ENCODE measurements around the gene PIEZO2.

PIEZO2 gene

DNA sequence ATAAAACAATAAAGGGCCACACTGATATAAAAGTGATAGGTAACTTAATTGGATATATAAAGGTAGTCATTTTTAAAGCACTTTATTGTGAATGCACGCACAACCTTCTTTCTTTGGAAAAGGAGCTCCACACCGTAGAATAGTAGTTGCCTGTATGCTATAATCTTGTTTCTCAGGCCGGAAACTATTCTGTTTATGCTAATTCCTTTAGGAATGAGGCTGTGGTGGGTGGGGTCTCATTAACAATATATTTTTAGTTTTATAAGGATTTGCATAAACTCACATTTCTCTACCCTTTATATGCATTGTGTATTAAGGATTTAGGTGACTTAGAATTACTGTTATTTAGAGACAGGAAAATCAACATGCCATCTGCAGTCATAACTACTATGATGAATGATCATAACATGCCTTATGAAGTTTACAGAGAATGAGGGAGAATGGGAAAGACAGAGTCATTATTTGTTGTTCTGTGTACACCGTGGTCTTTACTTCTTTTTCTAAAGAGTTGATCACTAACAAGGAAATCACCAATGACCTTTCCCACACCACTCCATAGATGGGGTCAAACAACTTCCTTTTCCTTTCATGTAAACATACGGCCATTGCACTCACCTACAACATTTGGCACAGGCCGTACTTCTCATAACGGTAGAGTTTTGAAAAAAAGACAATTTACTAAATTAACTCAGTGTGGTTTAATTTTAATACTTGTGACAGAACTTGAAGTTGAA, 84.5 kb downstream of the PIEZO2 start:
- DNase-seq (ENCODE audit: low spot score): no peak
- H3K27ac ChIP-seq: no peak overlapping the region
- POLR2A ChIA-PET (ENCODE audit: low non-redundant PET): no interaction called here
- CTCF ChIA-PET: no interaction called here
- no peak for TF ChIP-seq CTCF (conservative IDR thresholded peaks at IDR 0.05; ENCODE audit: low read depth)

- no peak for TF ChIP-seq CTCF (conservative IDR thresholded peaks at IDR 0.05; ENCODE audit: low read depth)
- no peak overlapping the region for H3K27ac ChIP-seq
- DNase-seq (ENCODE audit: low spot score): no peak
- POLR2A ChIA-PET (ENCODE audit: low non-redundant PET): no interaction called here
- CTCF ChIA-PET: interaction anchor here (0.6 kb wide), 1 partner anchor 14 kb away, joined by 4 read pairs; no protein-coding TSS in a partner anchor
Measured at GRCh38 chr18:11064106-11064505, 85.3 kb downstream of the PIEZO2 start.

DNA sequence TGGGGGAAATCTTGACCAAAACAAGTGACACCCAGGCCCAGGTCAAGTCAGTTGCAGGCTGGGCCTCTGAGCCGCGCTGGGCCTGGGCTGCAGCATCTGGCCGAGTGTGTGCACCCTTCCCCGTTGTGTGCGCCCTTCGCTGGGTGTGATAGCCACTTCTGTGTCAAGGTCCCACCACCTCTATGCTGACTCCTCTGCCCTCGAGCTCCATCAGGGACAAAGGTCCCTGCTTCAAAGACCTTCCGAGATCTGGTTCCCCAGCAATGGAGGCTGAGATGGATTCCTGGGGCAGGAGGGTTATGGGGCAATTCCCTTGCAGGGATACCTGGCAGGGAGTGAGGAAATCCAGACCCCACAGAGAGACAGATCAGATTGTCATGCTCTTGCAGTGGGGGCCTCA, 93.6 kb downstream of the PIEZO2 start:
- POLR2A ChIA-PET (ENCODE audit: low non-redundant PET): no interaction called here
- no peak overlapping the region for H3K27ac ChIP-seq
- TF ChIP-seq CTCF (conservative IDR thresholded peaks at IDR 0.05; ENCODE audit: low read depth): no peak
- CTCF ChIA-PET: interaction anchor here (0.6 kb wide), 1 partner anchor 204 kb away, joined by 3 read pairs; no protein-coding TSS in a partner anchor
- DNase-seq (ENCODE audit: low spot score): no peak

- CTCF ChIA-PET: no interaction called here
- POLR2A ChIA-PET (ENCODE audit: low non-redundant PET): no interaction called here
- DNase-seq (ENCODE audit: low spot score): no peak
- no peak for TF ChIP-seq CTCF (conservative IDR thresholded peaks at IDR 0.05; ENCODE audit: low read depth)
- H3K27ac ChIP-seq: no peak overlapping the region
Measured at GRCh38 chr18:11054497-11054896, 94.9 kb downstream of the PIEZO2 start.

GRCh38 chr18:11053293-11053692, 96.1 kb downstream of the PIEZO2 start:
- POLR2A ChIA-PET (ENCODE audit: low non-redundant PET): no interaction called here
- CTCF ChIA-PET: no interaction called here
- no peak for TF ChIP-seq CTCF (conservative IDR thresholded peaks at IDR 0.05; ENCODE audit: low read depth)
- no peak for DNase-seq (ENCODE audit: low spot score)
- H3K27ac ChIP-seq: no peak overlapping the region

DNA sequence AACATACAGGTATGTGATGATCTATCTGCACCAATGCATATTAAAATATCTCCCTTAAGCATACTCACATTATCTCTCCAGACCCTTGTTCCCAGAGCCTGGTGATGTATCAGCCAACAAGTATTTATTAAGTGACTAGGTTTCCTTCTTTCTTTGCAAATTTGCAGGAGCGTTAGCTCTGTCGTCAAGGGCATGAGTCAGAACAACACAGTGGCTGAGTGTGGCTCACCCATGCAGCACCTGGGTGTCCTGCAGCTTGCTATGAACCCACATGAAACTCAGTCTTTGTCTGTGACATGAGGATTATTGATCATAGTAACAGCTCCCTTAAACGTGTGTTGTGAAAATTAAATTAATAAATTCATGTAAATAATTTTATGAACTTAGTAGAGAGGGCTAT, 96.6 kb downstream of the PIEZO2 start:
- no peak overlapping the region for H3K27ac ChIP-seq
- no peak for TF ChIP-seq CTCF (conservative IDR thresholded peaks at IDR 0.05; ENCODE audit: low read depth)
- ChIA-PET CTCF (no interaction called here), POLR2A (ENCODE audit: low non-redundant PET) (no interaction called here)
- DNase-seq (ENCODE audit: low spot score): no peak
